Inferior parietal cortex (tissue), 1 donor: Measurements from ENCODE around the gene PACSIN1.
"Not testable (repeated sequence)": the region's sequence is repeated elsewhere in the genome, so short reads cannot be mapped to it uniquely, and the experiment has no call there.

ENCODE experiments used
- DNase-seq: peaks from one replicate; pipeline ENCODE4 v3.0.0-alpha.2; 2016; ENCODE audit errors: extremely low spot score

Gene PACSIN1

DNA sequence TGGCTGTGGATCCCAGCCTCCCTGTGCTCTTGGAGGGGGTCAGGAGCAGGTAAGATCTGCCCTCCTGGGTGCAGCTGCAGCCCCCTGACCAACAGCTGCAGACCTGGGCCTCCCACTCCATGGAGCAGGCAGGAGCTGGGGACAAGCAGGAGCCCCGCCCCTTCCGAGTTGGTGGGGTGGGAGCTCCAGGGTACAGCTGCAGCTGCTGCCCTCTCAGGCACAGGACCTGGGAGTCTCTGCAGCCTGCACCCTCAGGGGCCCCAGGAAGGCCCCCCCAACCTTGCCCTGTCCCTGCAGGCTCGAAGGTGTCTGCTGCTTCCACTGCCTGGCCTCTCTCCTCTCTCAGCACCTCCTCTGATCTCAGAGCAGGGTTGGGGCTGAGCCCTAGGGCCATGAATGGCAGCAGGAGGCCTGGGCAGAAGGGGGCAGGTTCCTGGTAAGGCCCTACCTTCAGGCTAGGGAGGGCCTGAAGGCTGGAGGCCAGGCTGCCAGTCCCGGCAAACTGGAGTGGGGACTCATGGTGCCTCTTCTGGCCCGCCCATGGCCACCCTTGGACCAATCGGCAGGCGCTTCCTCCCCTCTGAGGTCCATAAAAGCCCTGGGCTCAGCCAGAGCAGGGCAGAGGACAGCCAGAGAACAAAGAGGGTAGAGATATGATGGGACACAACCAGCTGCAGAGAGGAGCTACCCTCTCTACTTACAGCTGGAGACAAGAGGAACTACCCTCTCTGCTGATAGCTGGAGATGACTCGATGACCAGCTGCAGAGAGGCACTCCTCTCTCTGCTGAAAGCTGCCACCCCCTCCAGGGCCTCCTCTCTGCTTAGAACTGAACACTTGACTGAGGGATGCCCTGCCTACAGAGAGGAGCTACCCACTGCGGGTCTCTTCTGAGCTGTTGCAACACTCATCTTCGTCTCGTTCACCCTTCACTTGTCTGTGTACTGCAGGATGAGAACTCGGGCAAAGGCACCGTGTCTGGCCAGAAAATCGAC, 7.8 kb upstream of the PACSIN1 start:
- DNase-seq: no peak

DNA sequence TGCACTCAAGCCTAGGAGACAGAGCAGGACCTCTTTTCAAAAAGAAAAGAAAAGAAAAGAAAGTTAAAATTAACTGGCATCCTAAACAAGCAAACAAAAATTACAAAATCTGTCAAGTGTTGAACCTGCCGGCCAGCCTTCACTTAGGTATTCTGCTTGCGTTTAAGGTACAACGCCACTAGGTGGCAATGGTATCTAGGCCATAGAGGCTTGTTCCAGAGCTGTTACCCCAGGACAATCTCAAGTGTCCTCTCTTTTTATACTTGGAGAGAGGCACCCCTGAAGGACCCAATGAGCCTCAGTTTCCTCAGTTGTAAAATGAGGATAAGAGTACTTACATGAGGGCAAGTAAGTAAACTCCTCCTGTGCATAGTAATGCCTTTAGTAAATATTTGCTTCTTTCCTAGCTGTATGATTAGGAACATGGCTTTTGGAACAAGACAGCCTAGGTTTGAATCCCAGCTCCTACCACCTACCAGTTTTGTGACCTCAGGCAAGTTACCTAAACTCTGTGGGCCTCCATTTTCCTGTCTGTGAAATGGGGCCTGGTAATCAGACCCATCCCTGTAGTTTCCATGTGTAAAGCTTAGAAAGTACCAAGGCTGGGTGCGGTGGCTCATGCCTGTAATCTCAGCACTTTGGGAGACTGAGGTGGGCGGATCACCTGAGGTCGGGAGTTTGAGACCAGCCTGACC, 5.8 kb upstream of the PACSIN1 start:
- DNase-seq: peak; percentile 57

DNA sequence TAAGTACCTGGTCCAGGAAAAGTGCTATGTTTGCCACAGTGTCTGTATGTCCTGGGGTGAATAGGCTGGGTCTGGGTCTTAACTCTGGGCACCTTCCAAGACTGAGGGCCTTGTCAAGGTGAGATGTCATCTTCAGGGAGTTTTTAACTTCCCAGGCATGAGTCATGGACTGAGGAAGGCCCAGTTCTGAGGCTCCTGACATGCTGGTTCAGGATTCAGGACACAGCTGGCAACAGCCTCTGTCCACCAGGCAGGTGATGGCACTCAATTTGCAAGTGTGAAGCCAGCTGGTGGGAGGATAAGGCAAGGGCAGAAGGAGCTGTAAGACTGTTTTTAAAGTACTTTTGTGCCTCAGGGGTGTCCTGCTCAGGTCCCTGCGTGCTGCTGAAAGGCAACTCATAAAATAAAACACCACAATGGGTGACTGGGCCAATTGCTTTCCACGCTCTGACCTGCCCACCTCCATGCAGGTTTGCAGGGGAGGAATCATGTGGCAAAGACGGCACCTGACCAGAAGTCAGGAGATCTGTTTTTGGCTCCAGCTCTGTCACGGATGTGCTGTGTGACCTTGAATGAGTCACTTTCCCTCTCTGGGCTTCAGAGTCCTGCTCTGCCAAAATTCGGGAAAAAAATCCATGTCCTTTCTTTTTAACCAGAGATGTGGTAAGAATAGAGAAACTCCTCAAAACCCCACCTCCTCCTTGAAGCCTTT, 4.9 kb upstream of the PACSIN1 start:
- no peak for DNase-seq

DNA sequence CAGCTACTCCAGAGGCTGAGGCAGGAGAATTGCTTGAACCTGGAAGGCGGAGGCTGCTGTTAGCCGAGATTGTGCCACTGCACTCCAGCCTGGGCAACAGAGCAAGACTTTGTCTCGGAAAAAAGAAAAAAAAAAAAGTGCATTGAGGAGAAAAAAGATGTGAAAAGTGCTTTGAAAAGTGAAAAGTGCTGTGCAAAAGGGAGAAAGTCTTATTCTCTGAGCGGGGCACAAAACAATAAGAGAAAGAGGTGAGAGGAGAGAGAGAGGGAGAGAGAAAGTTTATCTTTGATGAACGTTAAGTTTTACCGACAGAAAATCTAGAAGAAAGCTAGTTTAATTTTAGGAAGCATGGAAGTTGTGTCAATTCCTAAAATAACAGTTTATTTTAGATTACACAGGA, 3.9 kb upstream of the PACSIN1 start:
- DNase-seq: no peak

DNA sequence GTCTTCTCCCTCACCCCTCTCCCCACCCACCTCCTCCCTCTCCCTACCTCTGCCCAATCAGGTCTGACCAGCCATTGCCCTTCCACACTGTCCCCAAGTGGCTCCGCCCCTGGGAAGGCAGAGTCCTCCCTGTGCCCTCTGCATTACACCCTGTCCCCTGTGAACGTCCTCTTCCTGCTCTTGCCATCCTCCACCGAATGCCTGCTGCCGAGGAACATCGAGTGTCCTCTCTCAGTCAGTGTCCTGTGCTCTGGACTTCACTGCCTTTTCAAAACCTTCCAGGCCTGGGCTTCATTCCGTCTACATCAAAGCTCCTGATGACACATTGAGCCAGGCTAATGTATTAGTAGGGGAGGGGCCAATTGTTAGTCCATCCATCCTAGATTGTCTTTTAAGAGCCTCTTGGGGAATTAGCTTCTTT, 3.3 kb upstream of the PACSIN1 start:
- no peak for DNase-seq

DNA sequence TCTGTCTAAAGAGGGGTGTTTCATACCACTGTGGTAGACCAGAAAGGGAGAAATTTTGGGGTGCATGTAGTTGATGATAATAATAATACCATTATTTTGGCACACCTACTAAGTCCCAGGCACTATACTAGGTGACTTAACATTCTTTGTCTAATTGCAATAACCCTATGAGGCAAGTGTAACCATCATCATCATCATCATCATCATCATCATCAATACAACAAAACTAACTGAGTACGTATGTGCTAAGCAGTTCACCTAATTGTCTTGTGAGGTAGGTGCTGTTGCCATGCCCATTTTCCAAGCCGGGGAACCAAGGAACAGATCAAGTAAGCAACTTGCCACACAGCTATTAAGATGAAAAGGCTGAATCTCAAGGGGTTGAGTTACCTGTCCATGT, 2.6 kb upstream of the PACSIN1 start:
- DNase-seq: no peak

DNA sequence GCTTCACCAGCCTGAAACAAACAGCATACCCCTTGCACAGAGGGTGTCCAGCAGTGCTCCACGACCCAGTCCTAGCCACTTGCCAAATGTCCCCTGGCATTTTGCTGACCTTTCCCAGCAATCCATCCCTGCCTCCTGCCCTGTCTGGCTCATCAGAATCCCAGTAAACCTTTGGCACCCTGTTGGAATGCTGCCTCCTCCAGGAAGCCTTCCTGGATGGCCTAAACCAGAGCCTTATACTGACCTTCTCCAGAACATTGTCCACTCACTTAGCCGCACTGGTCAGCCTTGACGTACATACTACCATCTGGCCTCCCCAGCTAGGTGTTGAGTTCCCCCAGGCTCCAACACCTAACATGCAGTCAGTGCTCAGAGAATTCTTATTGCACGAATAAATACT, 2.0 kb upstream of the PACSIN1 start:
- DNase-seq: no peak

DNA sequence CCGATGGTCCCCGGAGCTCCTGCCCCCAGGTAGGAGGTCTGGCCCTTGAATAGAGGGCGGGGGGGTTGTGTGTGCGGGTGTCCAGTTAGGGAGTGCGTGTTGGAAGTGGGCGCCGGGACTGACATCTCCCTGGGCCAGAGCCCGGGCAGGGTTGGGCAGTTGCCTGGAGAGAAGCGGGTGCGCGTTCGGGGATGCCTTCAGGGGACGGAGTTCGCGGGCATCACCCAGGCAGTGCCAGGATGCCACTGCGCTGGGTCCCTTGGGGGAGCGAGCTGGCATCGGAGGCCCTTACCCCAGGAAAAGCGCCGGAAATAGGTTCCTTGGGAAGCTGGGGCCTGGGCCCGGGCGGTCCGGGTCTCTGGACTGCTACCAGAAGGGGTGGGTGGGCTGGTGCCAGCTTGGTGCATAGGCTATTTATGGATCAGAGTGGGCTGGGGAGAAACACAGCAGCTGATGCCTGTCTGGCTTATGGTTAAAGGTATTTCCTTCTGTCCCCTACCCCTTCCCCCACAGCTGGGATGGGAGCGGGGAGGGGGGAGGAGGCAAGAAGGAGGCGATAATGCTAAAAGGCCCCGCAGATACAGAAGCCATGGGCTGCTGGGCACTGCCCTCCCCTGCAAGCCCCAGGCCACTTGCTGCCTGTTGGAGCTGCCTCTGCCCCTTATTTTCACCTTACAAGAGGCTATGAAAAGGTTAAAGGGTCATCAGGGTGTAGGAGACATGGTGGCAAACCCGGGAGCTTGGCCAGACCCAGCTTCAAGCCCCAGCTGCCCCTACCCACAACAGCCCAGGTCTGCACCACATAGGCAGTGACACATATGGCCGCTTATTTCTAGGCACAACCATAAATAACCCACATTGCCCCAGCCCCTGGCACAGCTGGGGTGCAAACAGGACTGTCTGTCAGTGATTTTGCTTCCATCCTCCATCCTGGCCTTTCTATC, 638 bp downstream of the PACSIN1 start:
- no peak for DNase-seq

DNA sequence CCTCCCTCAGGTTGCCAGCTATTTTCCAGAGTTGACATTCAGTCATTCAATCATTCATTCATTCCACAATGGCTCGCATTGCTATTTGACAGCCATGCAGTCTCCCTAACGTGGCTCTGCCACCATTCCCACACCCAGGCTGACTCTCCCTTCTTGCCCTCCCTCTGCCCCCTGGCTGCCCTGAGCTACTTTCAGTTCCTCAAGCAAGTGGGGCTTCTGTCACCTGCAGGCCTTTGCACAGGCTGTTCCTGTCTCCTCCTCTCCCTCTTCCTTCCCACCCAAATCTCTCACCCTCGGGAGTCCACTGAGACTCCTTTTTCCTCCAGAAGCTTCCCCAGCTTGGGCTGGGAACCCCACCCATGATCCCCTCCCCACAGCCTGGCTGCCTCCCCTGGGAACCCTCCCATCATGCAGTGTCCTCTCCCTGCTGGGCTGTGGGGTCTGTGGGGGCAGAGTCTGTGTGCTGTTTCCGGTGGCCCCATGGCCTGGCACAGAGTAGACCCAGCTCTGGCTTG, 2.6 kb downstream of the PACSIN1 start:
- no peak for DNase-seq

DNA sequence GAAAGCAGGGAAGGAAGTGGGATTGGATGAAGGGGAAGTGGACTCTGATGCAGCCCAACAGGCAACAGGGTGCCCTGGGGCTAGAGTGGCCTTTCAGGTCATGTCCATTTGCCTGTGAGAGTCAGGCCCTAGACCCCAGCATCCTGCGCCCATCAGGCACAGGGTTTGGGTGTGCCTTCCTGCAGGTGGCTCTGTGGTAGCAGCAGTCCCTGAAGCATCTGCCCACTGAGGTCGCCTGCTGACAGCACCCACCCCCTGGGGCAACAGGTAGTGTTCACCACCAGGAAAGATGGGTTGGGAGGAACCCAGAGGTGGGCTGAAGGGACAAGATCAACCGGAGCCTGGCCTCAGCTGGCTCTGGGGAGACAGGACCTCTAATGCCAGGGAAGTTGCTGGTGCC, 3.6 kb downstream of the PACSIN1 start:
- DNase-seq: no peak

DNA sequence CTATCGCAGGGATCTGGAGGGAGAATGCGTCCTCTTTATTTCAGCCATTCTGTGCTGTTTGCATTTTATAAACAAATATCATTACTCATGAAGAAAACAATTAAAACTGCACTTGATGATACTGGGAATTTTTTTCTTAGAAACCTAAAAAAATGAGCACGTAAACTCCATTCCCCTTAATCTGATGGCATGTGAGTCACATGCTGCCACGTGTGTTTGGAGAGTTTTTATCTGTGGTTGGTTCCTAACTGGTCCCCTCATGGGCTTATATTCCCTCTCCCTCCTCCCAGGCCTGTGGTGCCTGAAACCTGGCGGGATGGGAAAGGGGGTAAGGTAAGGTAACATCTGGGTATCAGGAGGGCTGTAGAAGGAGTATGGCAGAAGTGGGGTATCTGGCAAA, 6.5 kb downstream of the PACSIN1 start:
- no peak for DNase-seq

DNA sequence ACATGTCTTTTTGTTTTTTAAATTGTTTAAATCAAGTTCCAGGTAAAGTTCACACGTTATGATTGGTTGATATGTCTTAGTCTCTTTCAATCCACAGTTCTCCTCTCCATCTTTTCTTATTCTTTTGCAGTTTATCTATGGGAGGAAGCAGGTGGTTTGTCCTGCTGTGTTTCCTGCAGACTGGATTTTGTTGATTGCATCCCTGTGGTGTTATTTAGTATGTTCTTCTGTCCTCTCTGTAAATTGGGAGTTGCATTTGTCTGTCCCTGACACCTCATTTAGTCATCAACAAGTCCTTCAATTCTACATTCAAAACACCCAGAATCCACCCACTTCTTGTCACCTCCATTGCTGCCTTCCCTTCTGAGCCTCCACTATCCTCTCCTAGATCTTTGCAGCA, 8.1 kb downstream of the PACSIN1 start:
- no peak for DNase-seq

DNA sequence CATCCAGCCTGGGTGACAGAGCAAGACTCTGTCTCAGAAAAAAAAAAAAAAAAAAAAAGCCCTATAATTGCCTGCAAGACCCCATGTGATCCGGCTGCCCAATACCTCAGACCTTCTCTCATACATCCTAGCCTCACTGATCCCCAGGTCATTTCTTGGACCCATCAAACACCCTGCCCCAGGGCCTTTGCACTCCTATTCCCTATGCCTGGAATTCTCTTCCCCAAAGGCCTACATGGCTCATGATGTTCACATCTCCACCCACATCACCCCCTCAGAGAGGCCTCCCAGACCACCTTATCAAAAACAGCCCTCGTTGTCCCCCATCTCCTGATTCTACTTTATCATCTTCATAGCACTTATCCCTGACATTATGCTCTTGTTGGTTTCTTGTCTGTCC, 8.9 kb downstream of the PACSIN1 start:
- no peak for DNase-seq

DNA sequence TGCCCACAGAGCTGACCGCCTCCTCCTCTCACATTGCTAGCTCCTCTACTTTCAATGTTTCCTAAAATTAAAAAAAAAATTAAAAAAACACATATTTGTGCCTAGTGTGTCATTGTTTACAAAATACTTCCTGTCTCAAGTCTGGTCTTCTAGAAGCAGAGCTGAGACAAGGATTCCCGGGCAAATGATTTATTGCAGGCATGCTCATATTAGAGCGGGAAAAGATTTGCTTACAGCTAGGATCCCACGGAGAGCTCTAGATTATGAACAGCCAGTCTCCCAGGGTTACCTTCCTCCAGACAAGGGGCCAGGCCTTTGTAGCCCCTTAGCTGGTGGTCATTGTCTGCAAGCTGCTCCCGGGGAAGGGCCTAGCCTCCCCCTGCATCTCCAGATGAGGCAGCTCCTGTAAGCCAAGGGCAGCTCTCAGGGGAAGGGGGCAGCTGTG, 9.4 kb downstream of the PACSIN1 start:
- DNase-seq: no peak

DNA sequence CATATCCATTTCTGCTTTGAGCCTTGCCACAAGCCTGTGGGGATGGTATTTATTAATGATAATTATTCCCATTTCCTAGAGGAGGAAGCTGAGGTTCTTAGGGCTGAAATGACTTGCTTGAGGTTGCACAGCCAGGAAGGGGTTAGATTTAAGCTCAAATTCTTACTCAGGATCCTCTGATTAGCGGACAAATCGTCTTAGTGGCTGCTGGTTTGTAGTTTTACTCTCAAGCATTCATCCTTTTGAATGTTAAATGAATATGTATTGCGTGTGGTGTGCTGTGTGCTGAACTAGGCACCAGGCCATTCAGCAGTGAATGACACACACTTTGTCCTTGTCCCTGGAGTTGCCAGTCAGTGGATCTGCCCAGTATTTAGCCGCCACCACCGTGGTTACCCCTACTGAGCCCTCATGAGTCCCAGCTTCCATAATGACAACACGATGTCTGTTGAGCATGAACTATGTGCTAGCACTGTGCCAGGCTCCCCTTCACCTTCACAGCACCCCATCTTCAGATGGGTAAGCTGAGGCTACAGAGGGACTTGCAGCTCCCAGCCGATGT, 10.0 kb downstream of the PACSIN1 start:
- DNase-seq: no peak

DNA sequence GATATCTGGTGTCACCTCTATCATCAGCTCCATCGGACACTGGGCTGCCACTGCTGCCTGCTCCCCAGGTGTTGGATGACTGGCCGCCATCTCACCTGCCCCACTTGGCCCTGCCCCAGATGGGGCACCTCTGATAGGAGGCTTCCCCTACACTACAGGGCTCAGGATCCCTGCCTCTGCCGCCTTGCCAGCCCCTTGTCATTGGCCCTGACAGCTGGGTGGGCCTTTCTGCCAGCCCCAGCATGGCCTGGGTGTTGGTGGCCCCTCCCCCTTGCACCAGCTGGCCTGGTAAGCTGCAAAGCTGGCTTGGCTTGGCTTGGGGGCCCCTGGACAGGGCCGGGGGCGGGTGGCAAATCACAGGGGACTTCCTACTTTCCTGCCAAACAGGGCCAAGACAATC, 10.6 kb downstream of the PACSIN1 start:
- no peak for DNase-seq

DNA sequence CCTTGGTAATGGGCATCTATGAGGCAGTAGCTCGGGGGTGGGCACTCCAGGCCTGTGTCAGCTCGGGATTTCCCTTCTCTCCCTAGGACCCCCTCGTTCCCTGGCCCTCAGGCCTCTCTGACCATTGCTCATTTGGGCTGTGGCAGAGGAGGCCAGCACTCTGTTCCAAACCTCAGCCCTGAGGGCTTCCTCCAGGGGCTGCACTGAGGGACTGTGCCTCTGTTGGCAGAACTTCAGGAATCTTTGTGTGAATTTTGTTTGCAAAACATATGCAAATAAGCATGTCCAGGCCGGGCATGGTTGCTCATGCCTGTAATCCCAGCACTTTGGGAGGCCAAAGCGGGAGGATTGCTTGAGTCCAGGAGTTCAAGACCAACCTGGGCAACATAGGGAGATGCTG, 11.0 kb downstream of the PACSIN1 start:
- DNase-seq: no peak

DNA sequence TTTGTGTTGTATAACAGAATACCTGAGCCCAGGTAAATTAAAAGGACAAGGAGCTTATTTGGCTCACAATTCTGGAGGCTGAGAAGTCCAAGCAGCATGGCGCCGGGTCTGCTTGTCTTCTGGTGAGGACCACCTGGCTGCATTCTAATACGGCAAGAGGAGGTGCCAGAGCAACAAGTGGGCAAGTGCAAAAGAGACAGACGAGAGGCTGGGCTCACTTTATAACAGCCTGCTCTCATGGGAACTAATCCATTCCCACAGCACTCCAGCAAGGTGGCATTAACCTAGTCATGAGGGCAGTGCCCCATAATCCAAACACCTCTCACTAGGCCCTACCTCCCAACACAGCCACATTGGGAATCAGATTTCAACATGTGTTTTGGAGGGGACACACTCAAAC, 12.9 kb downstream of the PACSIN1 start:
- DNase-seq: no peak

DNA sequence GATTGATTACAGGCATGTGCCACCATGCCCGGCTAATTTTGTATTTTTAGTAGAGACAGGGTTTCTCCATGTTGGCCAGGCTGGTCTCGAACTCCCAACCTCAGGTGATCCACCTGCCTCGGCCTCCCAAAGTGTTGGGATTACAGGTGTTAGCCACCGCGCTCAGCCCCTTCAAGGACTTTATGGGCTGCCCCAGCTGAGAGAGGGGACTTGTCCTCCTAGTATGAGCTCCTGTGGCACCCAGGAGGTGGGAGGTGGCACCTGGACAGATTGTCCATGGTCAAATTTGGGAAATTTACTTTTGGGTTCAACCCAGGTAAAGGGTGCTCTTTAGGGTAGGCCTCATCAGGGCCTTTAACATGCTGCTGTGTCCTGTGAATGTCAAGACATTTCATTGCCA, 17.9 kb downstream of the PACSIN1 start:
- not testable (repeated sequence) for DNase-seq

DNA sequence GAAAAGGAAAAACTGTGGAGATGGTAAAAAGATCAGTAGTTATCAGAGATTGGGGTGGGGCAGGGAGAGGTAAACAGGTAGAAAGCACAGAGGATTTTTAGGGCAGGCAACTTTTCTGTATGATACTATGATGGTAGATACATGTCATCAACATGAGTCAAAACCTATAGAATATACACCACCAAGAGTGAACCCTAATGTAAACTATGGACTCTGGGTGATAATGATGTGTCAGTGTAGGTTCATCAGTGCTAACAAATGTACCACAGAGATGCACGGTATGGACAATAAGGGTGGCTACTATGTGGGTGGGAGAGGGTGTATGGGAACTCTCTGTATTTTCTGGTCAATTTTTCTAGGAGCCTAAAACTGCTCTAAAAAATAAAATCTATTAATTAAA, 18.5 kb downstream of the PACSIN1 start:
- no peak for DNase-seq

DNA sequence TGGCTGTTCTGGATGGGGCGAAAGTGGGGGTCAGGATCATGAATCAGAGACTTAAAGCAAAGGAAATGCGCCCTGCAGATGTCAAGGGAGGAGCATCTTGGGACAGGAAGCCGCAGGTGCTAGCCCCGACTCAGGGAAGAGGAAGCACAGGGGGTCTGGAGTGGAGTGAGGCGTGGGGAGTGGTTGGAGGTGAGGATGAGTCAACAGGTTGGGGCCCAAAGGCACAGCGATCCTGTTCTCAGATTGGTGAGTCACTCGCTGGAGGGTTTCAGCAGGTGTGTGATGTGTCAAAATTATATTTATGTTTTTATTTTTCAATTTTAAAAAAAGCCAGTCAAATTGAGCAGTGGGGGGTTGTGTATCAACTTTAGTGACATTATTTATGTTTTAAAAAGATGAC, 19.0 kb downstream of the PACSIN1 start:
- DNase-seq: no peak
